Uterus (tissue), 2 donors: ENCODE results near the gene ZNF536.

ENCODE experiments used
- CTCF ChIP-seq, 4 experiments: fragments of 200-600 bp in 2 of 4; fragments of 450-650 bp in 2 of 4; sonication (generic) in 2 of 4; IDR thresholded peaks; one replicate each; pipeline ENCODE4 v1.5.1; 2016 to 2019; ENCODE audit warnings: antibody characterized with exemption in 4 of 4, mild to moderate bottlenecking in 2 of 4, moderate library complexity in 1 of 4
- POLR2A ChIP-seq, 2 donors: fragments of 450-650 bp; IDR thresholded peaks; one replicate each; pipeline ENCODE4 v1.6.1; 2016; ENCODE audit warnings: antibody characterized with exemption in 2 of 2, mild to moderate bottlenecking in 1 of 2, moderate library complexity in 1 of 2

- TF ChIP-seq CTCF (IDR thresholded peaks at IDR 0.05): no peak
- TF ChIP-seq POLR2A (IDR thresholded peaks at IDR 0.05): no peak
Observed at GRCh38 chr19:30476997-30477396, 104.8 kb downstream of the ZNF536 start.
